Endometrial microvascular endothelial cells (primary cell): ENCODE data around the gene AMPD3. TPM values are rescaled to one million over a fixed set of nuclear protein-coding genes. Genes with fewer than 3 reads are reported as not detected.

Source experiments
- in situ Hi-C: cut with HindIII; loops from 2 replicates; pipeline ENCODE4 v1.10.0; 2017; ENCODE audit warnings: low sequenced_read_pairs, low pct_unique_long_range_greater_than_20kb; ENCODE audit errors: inconsistent ontology term
- total RNA-seq: library from RNA; depleted of rRNA; stranded (reverse); fragments of >200 nt; gene quantifications from one replicate; pipeline ENCODE4 v1.2.3, GENCODE V29; 2015; ENCODE audit errors: inconsistent ontology term

Gene AMPD3
- total RNA-seq, 1 donor from 2014 or later = 4.7 TPM

- in situ Hi-C loops = no loop called here
Measured at GRCh38 chr11:10520562-10520961, 65.5 kb downstream of the AMPD3 start.

- in situ Hi-C loops = no loop called here
Measured at GRCh38 chr11:10522276-10522675, 67.2 kb downstream of the AMPD3 start.

- in situ Hi-C loops = no loop called here
Measured at GRCh38 chr11:10522921-10523320, 67.9 kb downstream of the AMPD3 start.

GRCh38 chr11:10524471-10524870 lies 69.4 kb downstream of the AMPD3 start:
- in situ Hi-C loops = no loop called here

GRCh38 chr11:10526974-10527918 lies 72.2 kb downstream of the AMPD3 start:
- in situ Hi-C loops = no loop called here

GRCh38 chr11:10528121-10528520 lies 73.1 kb downstream of the AMPD3 start:
- in situ Hi-C loops = no loop called here

- in situ Hi-C loops = no loop called here
Measured at GRCh38 chr11:10529279-10529678, 74.2 kb downstream of the AMPD3 start.

GRCh38 chr11:10532526-10532925 lies 77.5 kb downstream of the AMPD3 start:
- in situ Hi-C loops = no loop called here

- in situ Hi-C loops = no loop called here
Measured at GRCh38 chr11:10533323-10533722, 78.3 kb downstream of the AMPD3 start.

GRCh38 chr11:10534316-10534715 lies 79.3 kb downstream of the AMPD3 start:
- in situ Hi-C loops = no loop called here

GRCh38 chr11:10537600-10537999 lies 82.5 kb downstream of the AMPD3 start:
- in situ Hi-C loops = no loop called here

GRCh38 chr11:10538924-10539323 lies 83.9 kb downstream of the AMPD3 start:
- in situ Hi-C loops = no loop called here

- in situ Hi-C loops = no loop called here
Measured at GRCh38 chr11:10539339-10539738, 84.3 kb downstream of the AMPD3 start.

- in situ Hi-C loops = no loop called here
Measured at GRCh38 chr11:10540546-10540914, 85.5 kb downstream of the AMPD3 start.

GRCh38 chr11:10540915-10541560 lies 86.0 kb downstream of the AMPD3 start, which contains the start of gene RNF141:
TSS of gene RNF141 (minus strand) at chr11:10541187. CDS start at chr11:10534158, 7,029 bp downstream.
- in situ Hi-C loops = no loop called here

GRCh38 chr11:10541561-10541930 lies 86.5 kb downstream of the AMPD3 start:
- in situ Hi-C loops = no loop called here

GRCh38 chr11:10542776-10543175 lies 87.7 kb downstream of the AMPD3 start:
- in situ Hi-C loops = no loop called here

- in situ Hi-C loops = no loop called here
Measured at GRCh38 chr11:10543782-10544181, 88.7 kb downstream of the AMPD3 start.

- in situ Hi-C loops = no loop called here
Measured at GRCh38 chr11:10544491-10545465, 89.7 kb downstream of the AMPD3 start.
